ENCODE measurements around the gene SERPINB7.

SERPINB7 gene

GRCh38 chr18:63788447-63789096 is 13.4 kb downstream of the SERPINB7 start:
- no peak for DNase-seq

DNA sequence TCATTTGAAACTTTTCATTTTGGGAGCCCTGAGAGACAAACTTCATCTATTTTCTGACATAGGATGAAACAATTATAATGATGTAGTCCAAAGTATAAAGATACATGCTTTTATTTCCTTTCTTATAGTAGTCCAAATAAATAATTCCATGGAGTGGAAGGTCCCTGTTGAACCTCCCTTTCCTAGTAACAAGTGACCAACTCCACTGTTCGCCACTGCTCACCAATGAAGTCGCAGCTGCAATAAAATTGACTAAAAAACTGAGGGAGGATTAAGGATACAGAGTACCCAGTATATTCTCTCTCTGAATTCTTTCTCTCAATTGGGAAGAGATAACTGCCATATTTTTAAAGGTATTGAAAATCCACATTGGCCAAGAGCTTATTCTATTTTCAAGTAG is 14.1 kb downstream of the SERPINB7 start:
- DNase-seq, result no peak

DNA sequence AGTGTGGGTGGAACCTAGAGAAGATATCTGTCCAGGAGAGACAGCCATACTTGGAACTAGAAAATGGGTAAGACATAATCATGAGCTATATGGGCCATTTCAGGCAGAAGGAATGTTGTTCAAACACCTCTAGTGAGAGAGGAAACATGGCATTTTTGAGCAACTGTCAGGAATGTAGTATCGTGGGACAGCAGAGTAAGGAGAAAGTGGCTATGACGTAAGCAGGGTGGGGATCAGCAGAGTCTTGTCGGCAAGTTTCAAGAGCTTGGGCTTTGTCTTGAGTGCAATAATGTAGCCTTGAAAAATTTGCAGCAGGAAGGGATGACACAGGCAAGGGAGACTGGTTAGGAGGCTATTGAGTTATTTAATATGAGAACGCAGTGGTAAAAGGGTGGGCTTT is 20.4 kb downstream of the SERPINB7 start:
- DNase-seq, result no peak

DNA sequence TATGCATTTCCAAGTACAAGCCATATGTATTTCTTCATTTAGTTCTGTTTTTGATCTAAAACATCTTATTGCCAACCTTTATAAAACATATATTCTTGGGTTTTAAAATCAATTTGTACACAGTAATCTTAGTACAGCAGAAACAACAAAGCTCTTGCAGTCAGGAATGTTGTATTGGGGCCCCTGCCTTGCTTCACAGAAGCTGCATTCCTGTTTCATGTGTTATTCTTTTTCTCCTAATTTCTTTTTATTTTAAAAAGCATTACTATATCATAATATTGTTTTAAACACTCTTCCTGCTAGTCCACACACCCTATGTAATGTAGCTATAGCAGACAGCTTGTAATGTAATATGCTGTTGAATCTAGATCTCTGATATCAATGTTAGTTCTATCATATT is 24.0 kb downstream of the SERPINB7 start:
- DNase-seq, result no peak

DNA sequence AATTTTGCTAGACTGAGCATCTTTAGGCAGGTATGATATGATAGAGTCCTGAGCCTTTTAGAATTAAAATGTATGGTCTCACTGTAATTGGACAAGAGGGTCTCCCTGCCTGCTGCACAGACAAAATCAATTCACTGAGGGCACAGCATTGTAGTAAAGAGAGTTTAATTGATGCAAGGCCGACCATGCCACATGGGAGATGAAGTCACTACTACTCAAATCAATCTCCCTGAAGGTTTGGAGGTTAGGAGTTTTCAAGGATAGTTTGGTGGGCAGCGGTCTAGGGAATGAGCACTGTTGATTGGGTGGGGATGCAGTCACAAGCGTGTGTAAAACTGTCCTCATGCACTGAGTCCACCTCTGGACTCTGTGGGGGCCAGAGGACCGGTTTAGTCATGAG is 26.1 kb downstream of the SERPINB7 start:
- no peak for DNase-seq

DNA sequence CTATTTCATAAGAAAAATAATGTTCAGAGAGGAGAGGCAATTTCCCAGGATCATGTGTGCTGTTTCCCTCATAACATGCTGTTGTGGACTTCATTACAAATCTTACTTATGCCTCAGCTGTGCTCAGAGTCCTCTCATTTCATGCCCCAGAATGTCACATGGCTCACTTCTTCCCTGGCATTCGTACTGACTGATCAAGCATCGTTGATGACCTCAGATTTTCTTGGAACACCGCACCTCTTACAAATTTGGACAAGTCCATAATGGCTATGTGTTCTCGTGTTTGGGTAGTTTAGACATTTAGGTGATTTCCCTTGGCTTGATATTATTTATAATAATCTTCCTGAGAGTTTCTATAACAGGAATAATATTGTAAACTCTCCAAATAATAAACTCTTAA is 32.9 kb downstream of the SERPINB7 start:
- no peak for DNase-seq

DNA sequence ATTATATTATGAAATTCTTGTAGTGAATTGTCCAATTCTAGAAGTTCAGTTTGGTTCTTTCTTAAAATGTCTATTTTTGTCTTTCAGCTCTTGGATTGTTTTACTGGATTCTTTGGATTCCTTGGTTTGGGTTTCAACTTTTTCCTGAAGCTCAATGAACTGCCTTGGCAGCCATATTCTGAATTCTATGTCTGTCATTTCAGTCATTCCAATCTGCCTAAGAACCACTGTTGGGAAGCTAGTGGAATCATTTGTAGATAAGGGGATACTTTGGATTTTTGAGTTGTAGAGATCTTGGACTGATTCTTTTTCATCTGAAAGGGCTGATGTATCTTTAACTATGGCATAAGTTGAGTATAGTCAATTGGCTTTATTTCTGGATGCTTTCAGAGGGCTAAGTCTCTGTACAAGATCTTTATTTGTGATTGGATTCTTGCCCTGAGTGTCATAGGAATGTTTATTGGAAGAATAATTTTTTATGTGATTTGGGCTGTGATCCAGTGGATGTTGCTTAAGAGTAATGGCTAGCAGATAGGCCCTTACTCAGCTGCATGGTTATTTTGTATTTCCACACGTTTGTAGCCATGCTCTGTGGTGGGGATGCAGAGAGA is 42.3 kb downstream of the SERPINB7 start:
- DNase-seq, result no peak

- no peak for DNase-seq
Observed at GRCh38 chr18:63818212-63818611, 43.0 kb downstream of the SERPINB7 start.

DNA sequence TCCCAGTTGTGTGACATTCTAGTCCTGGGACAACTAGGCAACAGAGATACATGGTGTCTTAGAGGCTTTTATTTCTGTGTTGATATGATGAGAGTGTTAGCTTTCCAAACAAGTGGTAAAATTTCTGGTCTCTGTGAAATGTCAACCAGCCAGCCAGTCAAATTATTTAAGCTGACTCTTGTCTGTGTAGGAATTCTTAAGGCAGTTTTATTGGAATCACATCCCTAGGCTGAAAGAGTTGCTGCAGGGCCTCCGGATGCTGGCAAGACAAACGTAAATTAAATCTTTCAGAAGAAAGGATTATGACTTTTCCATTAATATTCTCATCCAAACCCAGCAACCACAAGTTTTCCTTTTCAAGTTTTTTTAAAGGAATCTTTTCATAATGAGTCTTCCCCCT is 44.6 kb downstream of the SERPINB7 start:
- DNase-seq, result no peak

GRCh38 chr18:63820694-63821093 is 45.5 kb downstream of the SERPINB7 start:
- DNase-seq, result no peak

GRCh38 chr18:63823516-63824219 is 48.5 kb downstream of the SERPINB7 start:
- DNase-seq, result no peak

- DNase-seq, result no peak
Observed at GRCh38 chr18:63824220-63824525, 49.0 kb downstream of the SERPINB7 start.

GRCh38 chr18:63828120-63828519 is 52.9 kb downstream of the SERPINB7 start:
- no peak for DNase-seq

DNA sequence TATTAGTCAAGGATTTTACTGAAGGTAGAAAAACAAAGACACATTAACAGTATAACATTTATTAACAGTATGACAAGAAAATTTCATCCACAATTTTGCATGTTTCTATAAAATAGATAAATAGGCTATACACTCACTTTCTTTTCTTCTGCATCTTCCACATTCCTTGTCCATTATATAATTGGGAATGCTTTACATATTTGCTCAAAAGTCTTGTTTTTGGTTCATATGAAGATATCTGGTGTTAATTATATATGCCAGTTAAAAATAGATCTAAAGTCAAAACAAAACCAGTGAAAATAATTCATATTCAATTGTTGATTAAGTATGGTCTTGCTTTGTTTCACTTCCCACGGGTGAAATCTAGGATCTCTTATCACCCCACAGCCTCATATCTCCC is 53.4 kb downstream of the SERPINB7 start:
- DNase-seq, result no peak

- DNase-seq, result no peak
Observed at GRCh38 chr18:63829886-63830285, 54.7 kb downstream of the SERPINB7 start.

GRCh38 chr18:63831080-63831788 is 56.0 kb downstream of the SERPINB7 start:
- no peak for DNase-seq

- no peak for DNase-seq
Observed at GRCh38 chr18:63832470-63832869, 57.3 kb downstream of the SERPINB7 start.

- no peak for DNase-seq
Observed at GRCh38 chr18:63834471-63835113, 59.4 kb downstream of the SERPINB7 start.

DNA sequence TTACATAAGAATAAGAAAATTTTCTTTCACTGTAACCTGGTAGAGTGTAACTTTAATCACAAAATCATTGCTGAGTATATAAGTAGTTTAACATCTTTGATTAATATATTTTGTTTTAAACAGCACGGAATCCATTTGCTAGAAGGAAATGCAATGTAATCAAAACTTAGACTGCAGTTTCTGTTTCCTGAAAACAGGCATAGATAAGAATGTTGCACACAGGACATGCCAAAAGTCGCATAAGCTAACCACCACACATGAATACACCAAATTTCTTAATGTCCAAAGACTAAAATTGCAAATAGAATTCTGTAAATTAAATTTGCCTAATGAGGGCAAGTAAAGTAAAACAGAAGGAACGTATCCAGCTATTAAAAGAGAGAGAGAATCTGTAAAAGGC is 61.2 kb downstream of the SERPINB7 start:
- DNase-seq, result no peak

DNA sequence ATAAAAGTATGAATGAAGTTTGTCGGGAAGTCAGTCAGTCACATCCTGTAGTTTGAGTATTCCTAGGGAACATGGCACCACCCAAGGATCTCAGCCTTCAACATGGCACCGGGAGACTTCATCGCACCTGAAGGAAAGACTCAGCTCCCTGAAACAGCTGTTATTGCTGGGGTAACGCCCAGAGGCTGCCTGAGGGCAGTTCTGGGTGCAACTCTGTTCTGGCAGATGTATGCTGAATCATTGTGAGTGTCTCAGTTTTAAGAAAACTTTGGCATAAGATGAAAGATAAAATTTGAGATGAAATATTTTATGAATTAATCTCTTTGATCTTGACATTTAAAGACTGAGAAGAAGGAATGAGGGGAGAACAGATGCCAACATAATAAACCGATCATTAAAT is 62.4 kb downstream of the SERPINB7 start:
- no peak for DNase-seq

- DNase-seq, result no peak
Observed at GRCh38 chr18:63843008-63843407, 67.8 kb downstream of the SERPINB7 start.

- no peak for DNase-seq
Observed at GRCh38 chr18:63844254-63844653, 69.0 kb downstream of the SERPINB7 start.

DNA sequence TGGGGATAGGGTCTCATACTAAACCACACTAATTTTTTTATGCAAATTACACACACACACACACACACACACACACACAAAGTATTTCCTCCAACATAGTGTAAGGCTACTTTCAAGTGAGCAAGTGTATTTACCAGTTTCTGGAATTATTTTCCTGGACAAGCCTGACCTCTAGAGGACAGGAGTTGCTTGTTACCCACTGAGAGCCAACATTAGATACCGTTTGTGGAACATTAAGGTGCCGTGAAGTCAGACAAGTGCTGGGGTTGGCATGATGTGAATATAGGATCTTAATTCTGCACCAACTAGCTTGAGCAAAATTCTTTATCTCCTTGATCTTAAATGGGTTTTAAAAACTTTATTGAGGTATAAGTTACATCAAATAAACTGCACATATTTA is 72.9 kb downstream of the SERPINB7 start:
- DNase-seq, result no peak

Measured in cerebellar nuclear complex (tissue), 1 donor.